Transverse colon (tissue), 4 donors: ENCODE measurements around the gene FIZ1.

Experiments used
- POLR2A ChIP-seq: fragments of 450-650 bp; IDR thresholded peaks from one replicate; pipeline ENCODE4 v1.6.1; 2016; ENCODE audit warnings: antibody characterized with exemption, mild to moderate bottlenecking, moderate library complexity
- POLR2AphosphoS5 ChIP-seq, 3 donors: sonication (generic); formaldehyde crosslinking; IDR thresholded peaks; one replicate each; pipeline ENCODE4 v1.6.1; 2016; ENCODE audit warnings: antibody characterized with exemption in 3 of 3
- TF ChIP-seq, protein P1 (sequence below), 5 experiments: fragments of 200-600 bp in 3 of 5; fragments of 450-650 bp in 2 of 5; sonication (generic) in 3 of 5; IDR thresholded peaks; 1 replicate in 2 of 5; 2 replicates in 3 of 5; pipeline ENCODE4 v1.5.1; 2016 to 2017; ENCODE audit warnings: antibody characterized with exemption in 5 of 5, inconsistent platforms in 3 of 5, mild to moderate bottlenecking in 2 of 5, moderate library complexity in 1 of 5

DNA sequence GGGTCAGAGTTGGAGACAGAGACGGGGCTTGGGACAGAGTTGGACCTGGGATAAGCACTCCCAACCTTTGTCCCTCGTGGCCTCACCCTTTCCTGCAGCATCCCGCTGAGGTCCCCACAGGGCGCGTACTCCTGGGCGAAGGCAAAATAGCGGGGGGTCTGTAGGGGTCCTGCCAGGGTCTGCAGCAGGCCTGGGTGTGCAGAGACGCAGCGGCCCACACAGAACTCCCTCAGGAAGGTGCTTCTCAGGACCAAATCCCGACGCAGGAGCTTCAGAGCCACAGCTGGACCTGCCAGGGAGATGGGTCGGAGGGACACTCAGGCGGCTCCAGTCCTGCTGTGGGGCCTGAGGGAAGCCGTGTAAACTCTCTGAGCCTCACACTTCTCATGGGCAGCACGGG is 55.3 kb downstream of the FIZ1 start:
- TF ChIP-seq, protein P1, sequence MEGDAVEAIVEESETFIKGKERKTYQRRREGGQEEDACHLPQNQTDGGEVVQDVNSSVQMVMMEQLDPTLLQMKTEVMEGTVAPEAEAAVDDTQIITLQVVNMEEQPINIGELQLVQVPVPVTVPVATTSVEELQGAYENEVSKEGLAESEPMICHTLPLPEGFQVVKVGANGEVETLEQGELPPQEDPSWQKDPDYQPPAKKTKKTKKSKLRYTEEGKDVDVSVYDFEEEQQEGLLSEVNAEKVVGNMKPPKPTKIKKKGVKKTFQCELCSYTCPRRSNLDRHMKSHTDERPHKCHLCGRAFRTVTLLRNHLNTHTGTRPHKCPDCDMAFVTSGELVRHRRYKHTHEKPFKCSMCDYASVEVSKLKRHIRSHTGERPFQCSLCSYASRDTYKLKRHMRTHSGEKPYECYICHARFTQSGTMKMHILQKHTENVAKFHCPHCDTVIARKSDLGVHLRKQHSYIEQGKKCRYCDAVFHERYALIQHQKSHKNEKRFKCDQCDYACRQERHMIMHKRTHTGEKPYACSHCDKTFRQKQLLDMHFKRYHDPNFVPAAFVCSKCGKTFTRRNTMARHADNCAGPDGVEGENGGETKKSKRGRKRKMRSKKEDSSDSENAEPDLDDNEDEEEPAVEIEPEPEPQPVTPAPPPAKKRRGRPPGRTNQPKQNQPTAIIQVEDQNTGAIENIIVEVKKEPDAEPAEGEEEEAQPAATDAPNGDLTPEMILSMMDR (IDR thresholded peaks at IDR 0.05) = no peak
- TF ChIP-seq POLR2A (no peak), POLR2AphosphoS5 (IDR thresholded peaks at IDR 0.05) (no peak)
